ENCODE results near the gene KLHL29.

GRCh38 chr2:23569761-23570365, 184.9 kb downstream of the KLHL29 start:
- TF ChIP-seq, protein P1, sequence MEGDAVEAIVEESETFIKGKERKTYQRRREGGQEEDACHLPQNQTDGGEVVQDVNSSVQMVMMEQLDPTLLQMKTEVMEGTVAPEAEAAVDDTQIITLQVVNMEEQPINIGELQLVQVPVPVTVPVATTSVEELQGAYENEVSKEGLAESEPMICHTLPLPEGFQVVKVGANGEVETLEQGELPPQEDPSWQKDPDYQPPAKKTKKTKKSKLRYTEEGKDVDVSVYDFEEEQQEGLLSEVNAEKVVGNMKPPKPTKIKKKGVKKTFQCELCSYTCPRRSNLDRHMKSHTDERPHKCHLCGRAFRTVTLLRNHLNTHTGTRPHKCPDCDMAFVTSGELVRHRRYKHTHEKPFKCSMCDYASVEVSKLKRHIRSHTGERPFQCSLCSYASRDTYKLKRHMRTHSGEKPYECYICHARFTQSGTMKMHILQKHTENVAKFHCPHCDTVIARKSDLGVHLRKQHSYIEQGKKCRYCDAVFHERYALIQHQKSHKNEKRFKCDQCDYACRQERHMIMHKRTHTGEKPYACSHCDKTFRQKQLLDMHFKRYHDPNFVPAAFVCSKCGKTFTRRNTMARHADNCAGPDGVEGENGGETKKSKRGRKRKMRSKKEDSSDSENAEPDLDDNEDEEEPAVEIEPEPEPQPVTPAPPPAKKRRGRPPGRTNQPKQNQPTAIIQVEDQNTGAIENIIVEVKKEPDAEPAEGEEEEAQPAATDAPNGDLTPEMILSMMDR (IDR thresholded peaks at IDR 0.05): no peak
- no peak for TF ChIP-seq POLR2AphosphoS5 (IDR thresholded peaks at IDR 0.05; ENCODE audit: low read depth, low read length)

Measured in Panc1 (cell line).